ENCODE measurements around the gene ACTL10.

ACTL10 gene

DNA sequence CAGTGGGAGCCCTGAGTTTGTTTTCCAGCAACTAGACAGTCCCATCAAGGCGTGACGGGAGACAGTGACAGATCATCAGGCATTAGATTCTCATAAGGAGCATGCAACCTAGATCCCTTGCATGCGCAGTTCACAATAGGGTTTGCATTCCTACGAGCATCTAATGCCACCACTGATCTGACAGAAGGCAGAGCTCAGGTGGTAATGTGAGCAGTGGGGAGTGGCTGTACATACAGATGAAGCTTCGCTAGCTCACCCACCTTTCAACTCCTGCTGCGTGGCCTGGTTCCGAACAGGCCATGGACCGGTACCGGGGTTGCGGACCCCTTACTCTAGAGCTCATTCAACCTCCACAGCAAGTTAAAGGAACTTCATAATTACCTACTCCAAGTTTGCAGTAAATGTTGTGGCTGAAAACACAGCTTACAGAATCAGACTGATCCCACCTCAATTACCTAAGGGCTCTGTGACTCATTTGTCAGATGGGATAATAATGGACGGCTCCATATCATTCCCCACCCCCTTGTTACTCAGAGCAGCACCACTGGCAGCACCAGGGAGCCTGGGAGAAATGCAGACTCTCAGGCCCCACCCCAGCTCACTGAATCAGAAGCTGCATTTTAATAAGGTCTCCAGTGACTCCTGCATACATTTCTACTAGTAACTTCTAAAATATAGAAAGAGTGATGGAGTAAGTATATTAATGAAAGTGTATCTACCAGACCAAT, 37.6 kb downstream of the ACTL10 start:
- DNase-seq (ENCODE audit: low read depth in 2 of 2) = no peak
- TF ChIP-seq, protein P1, sequence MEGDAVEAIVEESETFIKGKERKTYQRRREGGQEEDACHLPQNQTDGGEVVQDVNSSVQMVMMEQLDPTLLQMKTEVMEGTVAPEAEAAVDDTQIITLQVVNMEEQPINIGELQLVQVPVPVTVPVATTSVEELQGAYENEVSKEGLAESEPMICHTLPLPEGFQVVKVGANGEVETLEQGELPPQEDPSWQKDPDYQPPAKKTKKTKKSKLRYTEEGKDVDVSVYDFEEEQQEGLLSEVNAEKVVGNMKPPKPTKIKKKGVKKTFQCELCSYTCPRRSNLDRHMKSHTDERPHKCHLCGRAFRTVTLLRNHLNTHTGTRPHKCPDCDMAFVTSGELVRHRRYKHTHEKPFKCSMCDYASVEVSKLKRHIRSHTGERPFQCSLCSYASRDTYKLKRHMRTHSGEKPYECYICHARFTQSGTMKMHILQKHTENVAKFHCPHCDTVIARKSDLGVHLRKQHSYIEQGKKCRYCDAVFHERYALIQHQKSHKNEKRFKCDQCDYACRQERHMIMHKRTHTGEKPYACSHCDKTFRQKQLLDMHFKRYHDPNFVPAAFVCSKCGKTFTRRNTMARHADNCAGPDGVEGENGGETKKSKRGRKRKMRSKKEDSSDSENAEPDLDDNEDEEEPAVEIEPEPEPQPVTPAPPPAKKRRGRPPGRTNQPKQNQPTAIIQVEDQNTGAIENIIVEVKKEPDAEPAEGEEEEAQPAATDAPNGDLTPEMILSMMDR (IDR thresholded peaks at IDR 0.05; ENCODE audit: low read depth, low read length) = no peak
- H3K4me3 ChIP-seq (replicated peaks in 1 of 2; ENCODE audit: low read depth in 2 of 2, low read length in 2 of 2) = no peak overlapping the region

DNA sequence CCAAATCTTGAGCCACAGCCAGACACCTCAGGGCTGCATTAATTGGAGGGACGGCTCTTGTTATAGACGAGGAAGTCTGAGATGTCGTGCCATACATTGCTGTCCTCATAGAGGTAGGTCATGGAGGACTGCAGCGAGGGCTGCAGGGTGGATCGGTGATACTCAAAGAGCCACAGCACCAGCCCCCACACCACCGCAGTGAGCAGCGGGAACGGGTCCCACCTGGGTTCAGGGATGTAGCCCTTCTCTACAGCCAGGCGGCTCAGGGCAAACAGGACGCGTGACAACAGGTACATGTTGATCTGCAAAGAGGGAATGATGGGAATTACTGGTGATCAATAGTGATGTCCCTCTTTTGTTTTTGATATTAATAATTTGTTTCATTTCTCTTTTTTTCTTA, 40.9 kb downstream of the ACTL10 start:
- TF ChIP-seq, protein P1 (IDR thresholded peaks at IDR 0.05; ENCODE audit: low read depth, low read length) = no peak
- no peak overlapping the region for H3K4me3 ChIP-seq (replicated peaks in 1 of 2; ENCODE audit: low read depth in 2 of 2, low read length in 2 of 2)
- DNase-seq (ENCODE audit: low read depth in 2 of 2) = no peak

DNA sequence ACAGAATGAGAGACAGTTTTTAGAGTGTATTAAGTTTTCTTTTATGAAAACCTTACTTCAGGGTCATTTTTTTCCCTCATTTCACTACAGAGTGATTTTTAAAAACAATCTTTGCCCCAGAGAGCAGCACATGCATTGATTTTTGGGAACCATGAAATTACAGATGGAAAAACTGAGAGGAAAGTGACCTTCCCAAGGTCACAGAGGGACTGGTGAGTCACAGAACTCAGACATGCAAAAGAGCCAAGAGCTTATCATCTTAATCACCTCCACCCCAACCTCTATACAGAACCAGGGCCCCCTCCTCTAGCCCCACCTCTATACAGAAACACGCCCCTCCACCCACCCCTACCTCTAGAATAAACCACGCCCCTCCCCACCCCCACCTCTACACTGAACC, 42.7 kb downstream of the ACTL10 start:
- TF ChIP-seq, protein P1 (IDR thresholded peaks at IDR 0.05; ENCODE audit: low read depth, low read length) = no peak
- no peak overlapping the region for H3K4me3 ChIP-seq (replicated peaks in 1 of 2; ENCODE audit: low read depth in 2 of 2, low read length in 2 of 2)
- no peak for DNase-seq (ENCODE audit: low read depth in 2 of 2)

DNA sequence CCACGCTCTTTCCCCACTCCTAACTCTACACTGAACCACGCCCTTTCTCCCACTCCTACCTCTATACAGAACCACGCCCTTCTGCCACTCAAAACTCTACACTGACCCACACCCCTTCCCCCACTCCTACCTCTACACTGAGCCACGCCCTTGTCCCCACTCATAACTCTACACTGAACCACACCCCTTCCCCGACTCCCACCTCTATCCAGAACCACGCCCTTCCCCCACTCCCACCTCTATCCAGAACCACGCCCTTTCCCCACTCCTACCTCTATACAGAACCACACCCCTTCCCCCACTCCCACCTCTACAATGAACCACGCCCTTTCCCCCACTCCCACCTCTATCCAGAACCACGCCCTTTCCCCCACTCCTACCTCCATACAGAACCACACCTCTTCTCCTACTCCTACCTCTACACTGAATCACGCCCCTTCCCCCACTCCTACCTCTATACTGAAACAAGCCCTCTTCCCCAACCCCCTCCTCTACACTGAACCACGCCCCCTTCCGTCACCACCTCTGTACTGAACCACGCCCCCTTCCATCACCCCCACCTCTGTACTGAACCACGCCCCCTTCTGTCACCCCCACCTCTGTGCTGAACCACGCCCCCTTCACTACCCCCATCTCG, 43.3 kb downstream of the ACTL10 start:
- no peak for DNase-seq (ENCODE audit: low read depth in 2 of 2)
- TF ChIP-seq, protein P1 (IDR thresholded peaks at IDR 0.05; ENCODE audit: low read depth, low read length) = no peak
- H3K4me3 ChIP-seq (replicated peaks in 1 of 2; ENCODE audit: low read depth in 2 of 2, low read length in 2 of 2) = no peak overlapping the region

DNA sequence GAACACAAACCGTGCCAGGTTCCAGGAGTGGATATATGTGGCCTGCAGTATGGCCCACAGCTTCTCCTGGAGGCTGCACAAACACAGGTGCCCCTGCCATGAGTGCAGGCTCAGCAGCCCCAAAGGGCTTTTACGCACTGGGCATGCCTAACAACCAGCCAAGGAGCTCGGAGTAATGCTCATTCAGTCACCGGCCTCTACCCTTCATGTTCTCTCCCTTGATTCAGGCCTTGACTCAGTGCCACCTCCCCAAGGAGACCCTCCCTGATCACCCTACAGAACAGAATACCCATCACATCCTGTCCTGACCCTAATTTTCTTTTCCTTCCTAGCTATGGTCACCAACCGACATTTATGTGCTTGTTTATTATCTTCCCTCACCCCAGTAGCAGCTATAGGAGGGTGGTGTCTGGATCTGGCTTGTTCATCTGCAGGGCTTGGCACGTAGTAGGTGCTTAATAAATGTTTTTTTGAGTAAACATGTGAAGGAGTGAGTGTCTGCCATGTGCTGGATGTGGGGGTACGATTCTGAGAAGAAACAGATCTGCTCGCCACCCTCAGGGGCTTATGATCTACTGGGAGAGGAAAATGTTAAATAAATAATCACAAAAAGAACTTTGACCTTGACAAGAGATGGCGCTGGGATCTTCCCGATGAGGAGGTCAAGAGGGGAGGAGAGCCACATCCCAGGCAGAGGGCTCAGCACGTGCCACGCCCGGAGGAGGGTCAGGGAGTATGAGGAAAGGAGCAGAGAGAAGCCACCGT, 44.1 kb downstream of the ACTL10 start:
- DNase-seq (ENCODE audit: low read depth in 2 of 2) = no peak
- H3K4me3 ChIP-seq (replicated peaks in 1 of 2; ENCODE audit: low read depth in 2 of 2, low read length in 2 of 2) = no peak overlapping the region
- TF ChIP-seq, protein P1 (IDR thresholded peaks at IDR 0.05; ENCODE audit: low read depth, low read length) = no peak

DNA sequence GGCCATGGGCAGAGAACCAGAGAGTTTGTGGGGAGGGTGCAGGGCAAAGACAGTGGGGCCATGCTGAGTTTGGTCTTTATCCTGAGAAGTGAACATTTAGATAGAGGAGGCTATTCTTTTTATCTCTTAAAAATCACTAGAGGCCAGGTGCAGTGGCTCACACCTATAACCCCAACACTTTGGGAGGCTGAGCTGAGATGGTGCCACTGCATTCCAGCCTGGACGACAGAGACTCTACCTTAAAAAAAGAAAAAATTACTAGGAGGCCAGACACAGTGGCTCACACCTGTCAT, 44.6 kb downstream of the ACTL10 start:
- DNase-seq (ENCODE audit: low read depth in 2 of 2) = no peak

More for the DNA sequence above, 44.6 kb downstream of the ACTL10 start:
- TF ChIP-seq, protein P1 (IDR thresholded peaks at IDR 0.05; ENCODE audit: low read depth, low read length) = no peak
- H3K4me3 ChIP-seq (replicated peaks in 1 of 2; ENCODE audit: low read depth in 2 of 2, low read length in 2 of 2) = no peak overlapping the region
